WTC11 (cell line): ENCODE measurements around the gene PDCD1LG2. TPM values are rescaled to one million over a fixed set of nuclear protein-coding genes. Genes with fewer than 3 reads are reported as not detected.

Experiments used
- ATAC-seq: fragments of 200-7000 bp; cut with Tn5 transposase; 2 replicates; pipeline ENCODE4 v1.10.0; 2021; ENCODE audit warnings: mild to moderate bottlenecking, moderate library complexity
- CTCF ChIA-PET: fragments of 300-600 bp; sonication (Branson Sonifier 250); formaldehyde crosslinking; loops from one replicate; lab custom pipeline; 2021; ENCODE audit warnings: antibody characterized with exemption; lab: Charles Lee
- POLR2A ChIA-PET: fragments of 350-600 bp; sonication (Branson Sonifier 250); formaldehyde crosslinking; loops from one replicate; lab custom pipeline; 2021; ENCODE audit warnings: antibody characterized with exemption; lab: Charles Lee
- DNase-seq: peaks from one replicate; pipeline ENCODE4 v3.0.0; 2021; ENCODE audit warnings: low spot score
- H3K27ac Mint-ChIP-seq: 2 replicates; pipeline ENCODE4 v1.8.0; 2021; ENCODE audit warnings: mixed read lengths
- H3K27me3 Mint-ChIP-seq: 2 replicates; pipeline ENCODE4 v1.8.0; 2021; ENCODE audit warnings: low read depth, mild to moderate bottlenecking, moderate library complexity, mixed read lengths
- H3K36me3 Mint-ChIP-seq: 2 replicates; pipeline ENCODE4 v1.8.0; 2021; ENCODE audit warnings: mixed read lengths
- H3K4me1 Mint-ChIP-seq: 2 replicates; pipeline ENCODE4 v1.8.0; 2022; ENCODE audit warnings: mixed read lengths
- H3K4me3 Mint-ChIP-seq: 2 replicates; pipeline ENCODE4 v1.8.0; 2021; ENCODE audit warnings: mild to moderate bottlenecking, moderate library complexity, mixed read lengths
- H3K9me3 Mint-ChIP-seq: 2 replicates; pipeline ENCODE4 v1.8.0; 2021; ENCODE audit warnings: mixed read lengths
- AR ChIP-seq: fragments of 250-450 bp; sonication (Bioruptor Pico); IDR thresholded peaks from 2 replicates; pipeline ENCODE4 v1.9.0; 2021; ENCODE audit warnings: mild to moderate bottlenecking
- ARID4B ChIP-seq: sonication (generic); formaldehyde crosslinking; IDR thresholded peaks from 2 replicates; pipeline ENCODE4 v1.8.0; 2023; ENCODE audit warnings: missing genetic modification reagents, mild to moderate bottlenecking, borderline replicate concordance
- ATF3 ChIP-seq: sonication (generic); formaldehyde crosslinking; conservative IDR thresholded peaks from 2 replicates; pipeline ENCODE4 v1.8.1; 2022; ENCODE audit warnings: mild to moderate bottlenecking, missing genetic modification reagents
- IRF1 ChIP-seq: sonication (generic); formaldehyde crosslinking; IDR thresholded peaks from 2 replicates; pipeline ENCODE4 v1.8.0; 2023; ENCODE audit warnings: missing genetic modification reagents
- MXD4 ChIP-seq: fragments of 250-450 bp; sonication (Bioruptor Pico); IDR thresholded peaks from 2 replicates; pipeline ENCODE4 v1.8.0; 2021; ENCODE audit warnings: mild to moderate bottlenecking, moderate library complexity, borderline replicate concordance
- SMAD4 ChIP-seq: sonication (generic); formaldehyde crosslinking; IDR thresholded peaks from 2 replicates; pipeline ENCODE4 v1.8.0; 2022; ENCODE audit warnings: mild to moderate bottlenecking, missing genetic modification reagents
- SP1 ChIP-seq: sonication (generic); formaldehyde crosslinking; conservative IDR thresholded peaks from 2 replicates; pipeline ENCODE4 v1.8.1; 2022; ENCODE audit warnings: missing genetic modification reagents
- TEAD1 ChIP-seq: sonication (generic); formaldehyde crosslinking; IDR thresholded peaks from 2 replicates; pipeline ENCODE4 v1.8.0; 2022; ENCODE audit warnings: mild to moderate bottlenecking, missing genetic modification reagents
- TEAD4 ChIP-seq: sonication (generic); formaldehyde crosslinking; IDR thresholded peaks from 2 replicates; pipeline ENCODE4 v1.8.0; 2022; ENCODE audit warnings: mild to moderate bottlenecking, missing genetic modification reagents
- ZNF121 ChIP-seq: sonication (generic); formaldehyde crosslinking; IDR thresholded peaks from 2 replicates; pipeline ENCODE4 v1.8.0; 2023; ENCODE audit warnings: missing genetic modification reagents
- ZNF138 ChIP-seq: sonication (generic); formaldehyde crosslinking; conservative IDR thresholded peaks from 2 replicates; pipeline ENCODE4 v1.8.1; 2022; ENCODE audit warnings: mild to moderate bottlenecking, moderate library complexity, missing genetic modification reagents
- ZNF232 ChIP-seq: sonication (generic); formaldehyde crosslinking; IDR thresholded peaks from 2 replicates; pipeline ENCODE4 v1.8.0; 2022; ENCODE audit warnings: mild to moderate bottlenecking, missing genetic modification reagents
- ZNF396 ChIP-seq: fragments of 250-450 bp; sonication (Bioruptor Pico); IDR thresholded peaks from 2 replicates; pipeline ENCODE4 v1.8.0; 2021; ENCODE audit warnings: mild to moderate bottlenecking, moderate library complexity, borderline replicate concordance
- ZNF423 ChIP-seq: fragments of 250-450 bp; sonication (Bioruptor Pico); IDR thresholded peaks from 2 replicates; pipeline ENCODE4 v2.1.2; 2022; ENCODE audit warnings: mild to moderate bottlenecking, moderate library complexity
- total RNA-seq: library from RNA; stranded (reverse); gene quantifications from 3 replicates; pipeline ENCODE4 v1.2.3, GENCODE V29; 2021
- TF ChIP-seq, protein P1 (sequence below): sonication (generic); formaldehyde crosslinking; IDR thresholded peaks from 2 replicates; pipeline ENCODE4 v1.8.1; 2023; ENCODE audit warnings: mild to moderate bottlenecking, missing genetic modification reagents

Gene PDCD1LG2
- total RNA-seq, 1 experiment from 2014 or later: not detected

DNA sequence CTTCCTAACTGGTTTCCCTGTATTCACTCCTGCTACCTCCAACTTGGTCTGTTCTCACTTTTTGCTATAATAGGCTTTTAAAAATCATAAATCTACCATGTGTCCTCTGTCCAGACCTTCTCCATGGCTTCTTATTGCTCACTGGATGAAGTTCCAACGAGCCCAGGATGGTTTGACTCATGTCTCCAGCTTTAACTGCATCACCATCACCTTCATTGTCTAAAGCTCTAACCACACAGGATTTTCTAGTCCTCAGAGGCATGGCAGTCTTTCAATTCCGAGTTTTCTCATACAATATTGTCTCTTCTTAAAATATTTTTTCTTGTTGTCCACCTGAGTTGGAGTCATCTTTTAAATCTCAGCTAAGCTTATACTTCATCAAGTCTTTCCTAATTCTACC, 49.3 kb downstream of the PDCD1LG2 start (continued):
- no peak for TF ChIP-seq ARID4B (CRISPR knock-in tag)
- no peak for TF ChIP-seq TEAD1 (CRISPR knock-in tag)
- no peak for TF ChIP-seq ZNF232 (CRISPR knock-in tag)
- no peak for TF ChIP-seq ATF3 (CRISPR knock-in tag)
- TF ChIP-seq TEAD4 (CRISPR knock-in tag): no peak
- no peak for TF ChIP-seq ZNF396 (CRISPR knock-in tag)
- TF ChIP-seq MXD4 (CRISPR knock-in tag): no peak
- TF ChIP-seq ZNF423 (CRISPR knock-in tag): no peak
- TF ChIP-seq SP1 (CRISPR knock-in tag): no peak
- TF ChIP-seq SMAD4 (CRISPR knock-in tag): no peak
- TF ChIP-seq ZNF138 (CRISPR knock-in tag): no peak
- TF ChIP-seq, all 79 proteins: peak for 0

DNA sequence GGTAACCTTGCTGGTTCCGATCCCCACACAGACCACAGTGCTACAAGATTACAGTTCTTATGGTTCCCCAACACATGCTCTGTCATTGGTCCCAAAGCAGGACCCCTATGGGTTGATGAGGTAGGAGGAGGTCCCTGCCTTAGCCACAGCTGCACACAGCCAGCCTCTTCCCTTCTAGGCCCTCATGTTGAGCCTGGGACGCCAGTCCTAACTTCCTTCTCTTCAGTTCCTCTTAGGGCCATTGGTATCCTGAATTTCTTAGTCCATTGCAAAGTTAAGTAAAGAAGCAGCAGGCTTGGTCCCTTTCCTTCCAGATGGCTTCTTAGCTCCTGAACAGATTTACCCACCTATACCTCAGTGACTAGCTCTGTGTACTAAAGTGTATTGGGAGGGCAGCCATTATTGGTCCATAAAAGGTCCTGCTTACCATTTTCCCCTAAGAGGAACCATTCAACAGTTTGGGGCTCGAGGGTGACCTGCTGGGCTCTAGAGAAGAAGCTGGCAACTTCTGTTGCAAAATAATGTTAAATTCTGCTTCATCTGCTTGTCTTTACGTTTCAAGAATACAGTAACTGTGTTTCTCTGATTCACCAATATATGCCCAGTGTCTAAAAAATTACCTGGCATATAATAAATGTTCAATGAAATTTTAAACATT, 50.2 kb downstream of the PDCD1LG2 start:
- ATAC-seq: no peak
- no peak for TF ChIP-seq IRF1 (CRISPR knock-in tag)
- TF ChIP-seq SMAD4 (CRISPR knock-in tag): no peak
- TF ChIP-seq, protein P1, sequence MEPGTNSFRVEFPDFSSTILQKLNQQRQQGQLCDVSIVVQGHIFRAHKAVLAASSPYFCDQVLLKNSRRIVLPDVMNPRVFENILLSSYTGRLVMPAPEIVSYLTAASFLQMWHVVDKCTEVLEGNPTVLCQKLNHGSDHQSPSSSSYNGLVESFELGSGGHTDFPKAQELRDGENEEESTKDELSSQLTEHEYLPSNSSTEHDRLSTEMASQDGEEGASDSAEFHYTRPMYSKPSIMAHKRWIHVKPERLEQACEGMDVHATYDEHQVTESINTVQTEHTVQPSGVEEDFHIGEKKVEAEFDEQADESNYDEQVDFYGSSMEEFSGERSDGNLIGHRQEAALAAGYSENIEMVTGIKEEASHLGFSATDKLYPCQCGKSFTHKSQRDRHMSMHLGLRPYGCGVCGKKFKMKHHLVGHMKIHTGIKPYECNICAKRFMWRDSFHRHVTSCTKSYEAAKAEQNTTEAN: no peak
- TF ChIP-seq ZNF121 (CRISPR knock-in tag): no peak
- no peak for TF ChIP-seq AR (CRISPR knock-in tag)
- TF ChIP-seq, all 79 proteins: peak for 0

More for the DNA sequence above, 50.2 kb downstream of the PDCD1LG2 start:
- Mint-ChIP-seq H3K27ac (no peak overlapping the region), H3K27me3 (peaks cover 46% of the 10 kb centered on the region), H3K9me3 (peaks cover 7% of the 10 kb centered on the region), H3K36me3 (0 out of 2 replicates have a peak, but pooled peaks cover 3% of the 10 kb centered on the region), H3K4me3 (no peak overlapping the region), H3K4me1 (no peaks in the 10 kb centered on the region)
- POLR2A ChIA-PET: no interaction called here
- no peak for DNase-seq
- CTCF ChIA-PET: no interaction called here
